Brain microvascular endothelial cell (primary cell): ENCODE data around the gene ALDH6A1.

ENCODE experiments used
- DNase-seq: peaks from one replicate; pipeline ENCODE4 v3.0.0-alpha.2; 2020
- H3K27ac ChIP-seq: fragments of 250-450 bp; sonication (Bioruptor Pico); 2 replicates; pipeline ENCODE4 v1.5.1; 2020; ENCODE audit warnings: mild to moderate bottlenecking, moderate library complexity
- H3K27me3 ChIP-seq: fragments of 250-450 bp; sonication (Bioruptor Pico); replicated peaks from 2 replicates; pipeline ENCODE4 v1.5.1; 2020; ENCODE audit warnings: mild to moderate bottlenecking
- H3K36me3 ChIP-seq: fragments of 250-450 bp; sonication (Bioruptor Pico); replicated peaks from 2 replicates; pipeline ENCODE4 v1.5.1; 2020; ENCODE audit warnings: mild to moderate bottlenecking
- H3K4me3 ChIP-seq: 2 replicates; pipeline ENCODE4 v1.5.1; 2011; ENCODE audit warnings: low read depth, mild to moderate bottlenecking, control low read depth, low read length, moderate library complexity
- in situ Hi-C: cut with HindIII; loops from 2 replicates; pipeline ENCODE4 v1.10.0; 2017; ENCODE audit warnings: low sequenced_read_pairs, low pct_ligation_motif_present
- TF ChIP-seq, protein P1 (sequence below): IDR thresholded peaks from 2 replicates; pipeline ENCODE4 v1.5.1; 2011; ENCODE audit warnings: low read depth, mild to moderate bottlenecking, moderate library complexity, low read length, control low read depth, inconsistent platforms; ENCODE audit errors: missing control alignments

Gene ALDH6A1

DNA sequence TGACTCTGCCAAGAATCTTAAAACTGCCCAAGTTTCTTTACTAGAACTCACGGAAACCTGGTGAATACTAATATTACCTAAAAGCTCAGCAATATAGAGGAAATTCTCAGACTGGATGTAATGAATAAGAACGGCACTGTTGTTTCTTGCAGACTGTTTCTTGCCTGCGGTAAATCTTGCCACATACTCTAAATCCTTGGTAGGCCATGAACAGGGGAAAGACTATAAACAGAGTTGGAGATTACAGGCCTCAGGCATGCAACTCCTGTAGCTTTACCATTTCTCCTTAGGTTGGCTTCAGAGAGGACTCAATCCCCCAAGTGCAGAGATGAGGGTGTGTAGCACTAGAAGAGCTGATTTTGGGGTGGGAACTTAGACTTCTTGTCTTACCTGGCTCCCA is 1.1 kb downstream of the ALDH6A1 start:
- no peak for DNase-seq
- H3K36me3 ChIP-seq, result no peaks in the 10 kb centered on the region
- H3K27ac ChIP-seq, result no peak overlapping the region
- H3K4me3 ChIP-seq, result no peak overlapping the region
- H3K27me3 ChIP-seq, result no peaks in the 10 kb centered on the region
- TF ChIP-seq, protein P1, sequence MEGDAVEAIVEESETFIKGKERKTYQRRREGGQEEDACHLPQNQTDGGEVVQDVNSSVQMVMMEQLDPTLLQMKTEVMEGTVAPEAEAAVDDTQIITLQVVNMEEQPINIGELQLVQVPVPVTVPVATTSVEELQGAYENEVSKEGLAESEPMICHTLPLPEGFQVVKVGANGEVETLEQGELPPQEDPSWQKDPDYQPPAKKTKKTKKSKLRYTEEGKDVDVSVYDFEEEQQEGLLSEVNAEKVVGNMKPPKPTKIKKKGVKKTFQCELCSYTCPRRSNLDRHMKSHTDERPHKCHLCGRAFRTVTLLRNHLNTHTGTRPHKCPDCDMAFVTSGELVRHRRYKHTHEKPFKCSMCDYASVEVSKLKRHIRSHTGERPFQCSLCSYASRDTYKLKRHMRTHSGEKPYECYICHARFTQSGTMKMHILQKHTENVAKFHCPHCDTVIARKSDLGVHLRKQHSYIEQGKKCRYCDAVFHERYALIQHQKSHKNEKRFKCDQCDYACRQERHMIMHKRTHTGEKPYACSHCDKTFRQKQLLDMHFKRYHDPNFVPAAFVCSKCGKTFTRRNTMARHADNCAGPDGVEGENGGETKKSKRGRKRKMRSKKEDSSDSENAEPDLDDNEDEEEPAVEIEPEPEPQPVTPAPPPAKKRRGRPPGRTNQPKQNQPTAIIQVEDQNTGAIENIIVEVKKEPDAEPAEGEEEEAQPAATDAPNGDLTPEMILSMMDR, result no peak
- in situ Hi-C loops, result no loop called here

DNA sequence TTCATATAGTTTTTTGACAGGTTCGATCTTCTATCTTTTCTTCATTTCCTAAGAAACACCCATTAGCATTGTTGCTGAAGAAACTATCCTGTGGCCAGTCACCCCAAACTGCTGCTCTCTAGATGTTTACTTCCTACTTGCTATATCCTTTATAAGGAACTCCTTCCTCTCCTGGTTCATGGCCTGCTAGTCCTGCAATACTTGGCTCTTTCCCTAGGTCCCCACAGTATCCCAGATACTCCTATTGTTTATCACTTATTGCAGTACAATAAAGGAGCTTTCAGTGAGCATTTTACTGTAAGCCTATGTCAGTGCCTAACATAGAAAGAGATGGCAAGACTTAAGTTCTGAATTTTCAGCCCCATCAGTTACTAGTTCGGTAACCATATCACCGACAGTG is 2.8 kb downstream of the ALDH6A1 start:
- TF ChIP-seq, protein P1, result no peak
- in situ Hi-C loops, result no loop called here
- H3K27ac ChIP-seq, result no peak overlapping the region

DNA sequence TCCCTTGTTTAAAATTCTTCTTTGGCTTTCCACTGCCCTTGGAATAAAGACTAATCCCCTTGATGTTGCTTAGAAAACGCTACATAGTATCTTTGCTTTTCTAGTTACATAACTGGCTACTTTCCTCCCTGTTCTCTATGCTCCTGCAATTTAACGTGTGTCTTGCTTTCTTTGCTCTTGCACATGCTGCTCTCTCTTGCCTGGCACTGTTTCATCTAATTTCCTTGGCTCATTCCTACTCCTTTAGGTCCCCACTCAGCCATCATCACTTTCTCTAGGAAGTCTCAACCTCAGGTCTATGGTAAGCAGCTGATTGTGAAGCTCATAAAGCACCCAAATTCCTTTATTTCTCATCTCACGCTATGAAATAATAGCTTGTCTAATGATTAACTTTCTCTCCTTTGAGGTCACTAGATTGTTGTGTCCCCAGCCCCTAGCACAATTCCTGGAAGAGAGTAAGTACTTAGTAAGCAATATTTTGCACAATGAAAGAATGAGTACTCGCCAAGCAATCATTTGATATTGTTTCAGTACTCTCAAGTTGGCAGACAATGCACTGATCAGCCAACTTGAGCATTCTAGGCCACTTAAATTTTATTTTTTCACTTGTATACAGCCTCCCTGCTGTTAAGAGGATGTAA is 3.3 kb downstream of the ALDH6A1 start:
- H3K27ac ChIP-seq, result no peak overlapping the region
- no peaks in the 10 kb centered on the region for H3K36me3 ChIP-seq
- H3K4me3 ChIP-seq, result no peak overlapping the region
- in situ Hi-C loops, result no loop called here
- TF ChIP-seq, protein P1, result no peak
- no peaks in the 10 kb centered on the region for H3K27me3 ChIP-seq
- DNase-seq, result no peak

More for the DNA sequence above, 2.8 kb downstream of the ALDH6A1 start:
- Histone ChIP-seq H3K36me3 (no peaks in the 10 kb centered on the region), H3K27me3 (no peaks in the 10 kb centered on the region), H3K4me3 (no peak overlapping the region)
- DNase-seq, result no peak

DNA sequence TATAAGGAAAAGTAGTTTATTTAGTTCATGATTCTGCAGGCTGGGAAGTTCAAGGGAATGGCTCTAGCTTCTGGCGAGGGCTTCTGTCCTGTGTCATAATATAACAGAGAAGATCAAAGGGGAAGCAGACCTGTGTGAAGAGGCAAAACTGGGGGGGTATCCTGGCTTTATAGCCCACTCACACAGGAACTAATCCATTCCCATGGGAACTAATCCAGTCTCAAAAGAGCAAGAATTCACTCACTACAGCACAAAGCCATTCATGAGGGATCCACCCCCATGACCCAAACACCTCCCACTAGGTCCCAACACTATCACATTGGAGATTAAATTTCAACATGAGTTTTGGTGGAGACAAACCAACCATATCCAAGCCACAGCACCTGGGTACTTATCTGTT is 6.9 kb downstream of the ALDH6A1 start:
- Histone ChIP-seq H3K27ac (no peak overlapping the region), H3K27me3 (no peaks in the 10 kb centered on the region), H3K4me3 (no peak overlapping the region), H3K36me3 (no peaks in the 10 kb centered on the region)
- in situ Hi-C loops, result no loop called here
- DNase-seq, result no peak
- TF ChIP-seq, protein P1, result no peak

DNA sequence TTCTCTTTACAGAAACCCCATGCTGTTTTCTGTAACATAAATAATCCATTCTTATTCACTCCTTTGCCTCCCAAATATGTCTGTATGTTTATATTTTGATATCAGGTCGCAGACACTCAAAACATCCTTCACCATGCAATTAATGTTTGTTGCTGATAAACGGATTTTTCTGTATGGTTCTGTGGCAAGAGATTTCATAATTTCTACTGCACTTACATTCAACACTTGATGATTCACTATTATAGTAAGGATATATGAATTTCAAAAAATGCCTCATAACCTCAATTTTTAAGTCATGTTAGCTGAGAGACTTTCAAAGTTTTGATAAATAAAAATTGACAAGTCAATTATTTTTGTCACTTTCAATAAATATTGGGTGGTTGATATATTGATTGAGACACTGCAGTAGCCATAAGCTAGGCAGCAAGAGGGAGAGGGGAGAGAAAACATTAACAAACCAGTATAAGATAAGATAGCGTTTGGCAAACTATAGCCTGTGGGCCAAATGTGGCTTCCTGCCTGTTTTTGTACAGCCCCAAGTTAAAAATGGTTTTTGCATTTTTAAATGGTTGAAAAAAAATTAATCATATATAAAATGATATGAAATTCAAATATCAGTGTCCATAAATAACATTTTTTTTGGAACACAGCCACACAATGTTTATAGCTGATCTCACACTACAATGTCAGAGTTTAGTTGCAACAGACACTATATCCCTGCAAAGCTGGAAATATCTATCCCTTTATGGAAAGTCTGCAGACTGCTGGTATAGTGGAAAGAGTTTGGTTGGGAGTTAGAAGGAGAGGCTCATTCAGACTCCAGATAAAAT is 18.3 kb downstream of the ALDH6A1 start:
- Histone ChIP-seq H3K4me3 (no peak overlapping the region), H3K27me3 (no peaks in the 10 kb centered on the region), H3K36me3 (no peaks in the 10 kb centered on the region), H3K27ac (no peak overlapping the region)
- in situ Hi-C loops, result no loop called here
- TF ChIP-seq, protein P1, result no peak
- no peak for DNase-seq
